ENCODE measurements around the gene CERT1. TPM values are rescaled to one million over a fixed set of nuclear protein-coding genes. Genes with fewer than 3 reads are reported as not detected.

CERT1 gene
- polyA plus RNA-seq, 1 of the 3 experiments (the other 2 are of a cell fraction) = 4.5 TPM

- WGBS (ENCODE audit: low lambda C conversion rate) = 95% methylated on average over 1 of the region's 1 CpG
- POLR2A ChIA-PET = no interaction called here
These were observed 26.8 kb upstream of the CERT1 start for GRCh38 chr5:75538211-75538610.

DNA sequence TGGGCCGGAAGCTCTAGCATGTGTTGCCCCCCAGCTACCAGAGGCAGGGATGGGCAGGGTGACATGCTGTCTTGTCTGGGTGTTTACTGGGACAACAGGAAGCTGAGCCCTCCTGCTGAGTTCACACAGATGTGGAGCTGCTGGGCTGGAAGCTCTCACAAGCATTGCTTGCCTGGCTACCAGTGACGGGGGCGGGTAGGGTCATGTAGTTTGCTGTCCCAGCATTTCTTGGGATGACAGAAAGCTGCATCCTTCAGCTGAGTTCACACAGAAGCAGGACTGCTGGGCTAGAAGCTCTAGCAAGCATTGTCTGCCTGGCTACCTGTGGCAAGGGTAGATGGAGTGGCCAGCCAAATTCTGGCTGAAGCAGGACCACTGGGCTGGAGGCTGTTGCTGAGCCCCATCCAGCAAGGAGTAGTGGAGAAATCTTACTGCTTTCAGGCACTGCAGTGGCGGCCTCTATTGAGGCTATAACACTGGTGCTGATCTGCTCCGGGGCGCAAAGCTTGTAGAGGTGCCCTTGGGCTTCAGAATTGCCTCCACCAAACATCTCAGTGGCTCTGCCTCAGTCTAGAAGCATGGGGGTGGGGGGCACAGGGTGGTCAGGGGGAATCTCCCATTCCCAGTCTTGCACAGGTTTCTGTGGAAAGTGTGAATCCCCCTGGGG lies 25.4 kb upstream of the CERT1 start:
- Histone ChIP-seq H3K36me3 (replicated peaks in 1 of 2; ENCODE audit: control insufficient read depth in 1 of 2, insufficient read depth in 2 of 2, low read length in 1 of 2) (peaks cover 0 to 34% of the 10 kb centered on the region in 2 experiments), H3F3A (replicated peaks; ENCODE audit: insufficient read depth) (no peaks in the 10 kb centered on the region), H2AFZ (ENCODE audit: low read depth) (no peak overlapping the region), H3K9me2 (no peaks in the 10 kb centered on the region), H3K79me2 (ENCODE audit: insufficient read depth) (peaks cover 89% of the 10 kb centered on the region), H3K27me3 (ENCODE audit: insufficient read depth) (no peaks in the 10 kb centered on the region), H3K4me2 (no peak overlapping the region), H3K9ac (no peak overlapping the region), H3K9me3 (peaks cover 9% of the 10 kb centered on the region; the same call in 1 of the 2 replicates), H4K20me1 (ENCODE audit: insufficient read depth) (no peaks in the 10 kb centered on the region), H3K27ac (ENCODE audit: low read depth in 2 of 2, low read length in 1 of 2) (no peak overlapping the region; a peak in 1 of 4 replicates), H3K4me1 (ENCODE audit: control insufficient read depth in 1 of 2, insufficient read depth in 2 of 2, low read depth in 1 of 2, low read length in 1 of 2) (peaks cover 0 to 8% of the 10 kb centered on the region in 2 experiments; a peak in 1 of 4 replicates), H3K4me3 (ENCODE audit: low read depth in 2 of 2, low read length in 1 of 2) (no peak overlapping the region)
- WGBS (ENCODE audit: low lambda C conversion rate) = no CpG with 5 or more reads among the region's 6 CpGs
- POLR2A ChIA-PET = no interaction called here
- DNase-seq = peak; percentile 5
- CTCF ChIA-PET = no interaction called here
- TF ChIP-seq TAF1 (IDR thresholded peaks at IDR 0.05; ENCODE audit: borderline replicate concordance, low read depth, low read length) = no peak
- no peak for TF ChIP-seq RCOR1 (IDR thresholded peaks at IDR 0.05; ENCODE audit: low read length)
- no peak for TF ChIP-seq NFIC (IDR thresholded peaks at IDR 0.05; ENCODE audit: borderline replicate concordance)
- no peak for TF ChIP-seq FOSL2 (IDR thresholded peaks at IDR 0.05; ENCODE audit: borderline replicate concordance, low read depth)

More at GRCh38 chr5:75538211-75538610, 26.8 kb upstream of the CERT1 start:
- Histone ChIP-seq H3K9me3 (peaks cover 2% of the 10 kb centered on the region; the same call in 1 of the 2 replicates), H3K36me3 (replicated peaks in 1 of 2; ENCODE audit: control insufficient read depth in 1 of 2, insufficient read depth in 2 of 2, low read length in 1 of 2) (peaks cover 0 to 22% of the 10 kb centered on the region in 2 experiments), H2AFZ (ENCODE audit: low read depth) (no peak overlapping the region), H4K20me1 (ENCODE audit: insufficient read depth) (no peaks in the 10 kb centered on the region), H3K9ac (no peak overlapping the region), H3K9me2 (no peaks in the 10 kb centered on the region), H3F3A (replicated peaks; ENCODE audit: insufficient read depth) (no peaks in the 10 kb centered on the region), H3K4me2 (no peak overlapping the region), H3K27ac (ENCODE audit: low read depth in 2 of 2, low read length in 1 of 2) (no peak overlapping the region), H3K4me3 (ENCODE audit: low read depth in 2 of 2, low read length in 1 of 2) (no peak overlapping the region), H3K79me2 (ENCODE audit: insufficient read depth) (peaks cover 80% of the 10 kb centered on the region), H3K4me1 (ENCODE audit: control insufficient read depth in 1 of 2, insufficient read depth in 2 of 2, low read depth in 1 of 2, low read length in 1 of 2) (peaks cover 0 to 8% of the 10 kb centered on the region in 2 experiments; a peak in 1 of 4 replicates), H3K27me3 (ENCODE audit: insufficient read depth) (no peaks in the 10 kb centered on the region)
- no peak for DNase-seq
- TF ChIP-seq USF2 (IDR thresholded peaks at IDR 0.05; ENCODE audit: borderline replicate concordance, low read depth, low read length) (no peak), YY1 (IDR thresholded peaks at IDR 0.05; ENCODE audit: low read depth) (no peak)
- CTCF ChIA-PET = interaction anchor here (0.5 to 0.9 kb wide), 2 partner anchors 39 to 1094 kb away, joined by 3 read pairs; no protein-coding TSS in a partner anchor

DNA sequence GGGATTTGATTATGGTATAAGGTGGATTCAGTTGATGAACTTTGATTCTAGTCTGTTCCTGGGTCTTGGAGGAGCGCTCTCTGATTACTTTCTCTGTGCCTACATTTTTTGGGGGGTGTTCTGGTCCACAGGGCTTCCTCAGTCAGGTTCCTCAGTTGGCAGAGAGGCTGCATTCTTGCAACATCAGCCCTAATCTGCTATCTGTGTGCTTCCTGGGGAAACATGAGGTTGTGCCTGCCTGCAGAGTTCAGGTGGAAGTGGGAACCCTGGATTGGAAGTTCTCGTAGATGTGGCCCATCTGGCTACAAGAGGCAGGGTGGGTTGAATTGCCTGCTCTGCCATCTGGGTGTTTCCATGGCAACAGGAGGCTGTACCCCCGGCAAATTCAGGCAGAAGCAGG lies 24.7 kb upstream of the CERT1 start:
- peak; percentile 3 for DNase-seq
- no peak overlapping the region; a peak in 1 of 4 replicates for H3K27ac ChIP-seq (ENCODE audit: low read depth in 2 of 2, low read length in 1 of 2)
- H2AFZ ChIP-seq (ENCODE audit: low read depth) = no peak overlapping the region
- no peaks in the 10 kb centered on the region for H3F3A ChIP-seq (replicated peaks; ENCODE audit: insufficient read depth)
- peaks cover 9% of the 10 kb centered on the region; the same call in 1 of the 2 replicates for H3K9me3 ChIP-seq
- no peaks in the 10 kb centered on the region for H3K27me3 ChIP-seq (ENCODE audit: insufficient read depth)
- H3K79me2 ChIP-seq (ENCODE audit: insufficient read depth) = peaks cover 89% of the 10 kb centered on the region
- H3K9ac ChIP-seq = no peak overlapping the region
- no peaks in the 10 kb centered on the region for H4K20me1 ChIP-seq (ENCODE audit: insufficient read depth)
- ChIA-PET CTCF (no interaction called here), POLR2A (no interaction called here)
- peaks cover 0 to 8% of the 10 kb centered on the region in 2 experiments; a peak in 1 of 4 replicates for H3K4me1 ChIP-seq (ENCODE audit: control insufficient read depth in 1 of 2, insufficient read depth in 2 of 2, low read depth in 1 of 2, low read length in 1 of 2)
- H3K4me2 ChIP-seq = no peak overlapping the region
- no peak overlapping the region for H3K4me3 ChIP-seq (ENCODE audit: low read depth in 2 of 2, low read length in 1 of 2)
- H3K9me2 ChIP-seq = no peaks in the 10 kb centered on the region
- peaks cover 0 to 38% of the 10 kb centered on the region in 2 experiments for H3K36me3 ChIP-seq (replicated peaks in 1 of 2; ENCODE audit: control insufficient read depth in 1 of 2, insufficient read depth in 2 of 2, low read length in 1 of 2)
- 100% methylated on average over 2 of the region's 3 CpGs for WGBS (ENCODE audit: low lambda C conversion rate)
- no peak for TF ChIP-seq IRF3 (IDR thresholded peaks at IDR 0.05; ENCODE audit: low read depth, low read length)
- TF ChIP-seq USF2 (IDR thresholded peaks at IDR 0.05; ENCODE audit: borderline replicate concordance, low read depth, low read length) = no peak
- TF ChIP-seq MEF2A (IDR thresholded peaks at IDR 0.05; ENCODE audit: borderline replicate concordance, low read depth) = no peak
- TF ChIP-seq RFX5 (IDR thresholded peaks at IDR 0.05; ENCODE audit: low read length) = no peak
- no peak for TF ChIP-seq MXI1 (IDR thresholded peaks at IDR 0.05; ENCODE audit: low read depth, low read length)
- no peak for TF ChIP-seq FOXJ3 (CRISPR knock-in tag; IDR thresholded peaks at IDR 0.05)
- no peak for TF ChIP-seq NFIC (IDR thresholded peaks at IDR 0.05; ENCODE audit: borderline replicate concordance)
- TF ChIP-seq FOXM1 (IDR thresholded peaks at IDR 0.05; ENCODE audit: low read depth) = no peak
- no peak for TF ChIP-seq EZH2phosphoT487 (IDR thresholded peaks at IDR 0.05; ENCODE audit: borderline replicate concordance, low read depth)
- TF ChIP-seq GATA2 (CRISPR knock-in tag; IDR thresholded peaks at IDR 0.05) = no peak
- no peak for TF ChIP-seq ELF1 (IDR thresholded peaks at IDR 0.05)
- no peak for TF ChIP-seq GABPA (IDR thresholded peaks at IDR 0.05; ENCODE audit: low read depth)

Data from SK-N-SH (cell line).